A549 (cell line): Measurements from ENCODE around the gene TRAPPC12. TPM values are rescaled to one million over a fixed set of nuclear protein-coding genes. Genes with fewer than 3 reads are reported as not detected.

Experiments
- ATAC-seq, 2 experiments: fragments of 200-7000 bp in 1 of 2; fragments of >200 bp in 1 of 2; cut with Nextera tagmentation in 1 of 2; cut with Tn5 transposase in 1 of 2; 3 replicates each; pipeline versions ENCODE4 v1.8.0 to v1.9.1; 2018 to 2020; ENCODE audit warnings: mild to moderate bottlenecking in 1 of 2, moderate library complexity in 1 of 2
- CTCF ChIA-PET: fragments of 300-600 bp; sonication (Branson Sonifier 250); formaldehyde crosslinking; extraction: SDS; loops from one replicate; lab custom pipeline; 2021; ENCODE audit warnings: antibody characterized with exemption, inconsistent platforms; lab: Yijun Ruan, JAX
- POLR2A ChIA-PET: fragments of 350-600 bp; formaldehyde crosslinking; extraction: SDS; loops from one replicate; lab custom pipeline; 2021; ENCODE audit warnings: antibody characterized with exemption, inconsistent platforms; lab: Yijun Ruan, JAX
- DNase-seq, 2 experiments: peaks; one replicate each; pipeline versions ENCODE4 v3.0.0 to v3.0.0-alpha.2; 2011 to 2016; ENCODE audit warnings: low read depth in 1 of 2, low spot score in 1 of 2
- FAIRE-seq: peaks from 2 replicates; lab custom pipeline; 2011; peaks lifted over from hg19 to GRCh38; lab: Jason Lieb, UNC
- H3K27ac ChIP-seq, 2 experiments: fragments of >200 bp; sonication (Bioruptor Twin); formaldehyde crosslinking; 3 replicates each; pipeline ENCODE4 v1.5.1; 2016 to 2017
- H3K4me1 ChIP-seq: fragments of >200 bp; sonication (Bioruptor Twin); formaldehyde crosslinking; 3 replicates; pipeline ENCODE4 v1.6.1; 2016
- H3K4me2 ChIP-seq: fragments of >200 bp; sonication (Bioruptor Twin); formaldehyde crosslinking; 3 replicates; pipeline ENCODE4 v1.6.1; 2016
- H3K4me3 ChIP-seq: fragments of >200 bp; sonication (Bioruptor Twin); formaldehyde crosslinking; 3 replicates; pipeline ENCODE4 v1.5.1; 2016
- H3K9me3 ChIP-seq: fragments of >200 bp; sonication (Bioruptor Twin); formaldehyde crosslinking; 3 replicates; pipeline ENCODE4 v1.6.1; 2016
- BHLHE40 ChIP-seq: IDR thresholded peaks from 2 replicates; pipeline ENCODE4 v1.6.1; 2012; ENCODE audit warnings: low read depth, low read length, inconsistent platforms
- CHD2 ChIP-seq: fragments of 150-350 bp; IDR thresholded peaks from 2 replicates; pipeline ENCODE4 v1.6.1; 2014; ENCODE audit warnings: low read length; ENCODE audit not compliant: partially characterized antibody
- HEYL ChIP-seq: fragments of 250-450 bp; sonication (Bioruptor Pico); IDR thresholded peaks from 2 replicates; pipeline ENCODE4 v1.8.0; 2021; ENCODE audit warnings: mild to moderate bottlenecking, moderate library complexity
- KDM1A ChIP-seq: fragments of 200-600 bp; sonication (generic); IDR thresholded peaks from 2 replicates; pipeline ENCODE4 v1.6.1; 2016; ENCODE audit warnings: low read depth, mild to moderate bottlenecking
- MAX ChIP-seq: IDR thresholded peaks from 2 replicates; pipeline ENCODE4 v1.6.1; 2012
- MAZ ChIP-seq: fragments of 150-350 bp; IDR thresholded peaks from 2 replicates; pipeline ENCODE4 v1.6.1; 2014; ENCODE audit warnings: antibody characterized with exemption, low read depth, low read length, borderline replicate concordance
- NPAS2 ChIP-seq: fragments of 250-450 bp; sonication (Bioruptor Pico); IDR thresholded peaks from 2 replicates; pipeline ENCODE4 v1.8.0; 2022; ENCODE audit warnings: mild to moderate bottlenecking, moderate library complexity, borderline replicate concordance
- REST ChIP-seq: fragments of 200-600 bp; sonication (generic); IDR thresholded peaks from 2 replicates; pipeline ENCODE4 v1.6.1; 2016; ENCODE audit warnings: antibody characterized with exemption, mild to moderate bottlenecking, moderate library complexity
- SMC3 ChIP-seq: fragments of >200 bp; sonication (Bioruptor Twin); formaldehyde crosslinking; IDR thresholded peaks from 3 replicates; pipeline ENCODE4 v1.6.1; 2018; ENCODE audit warnings: inconsistent platforms
- TP53 ChIP-seq: fragments of 250-450 bp; sonication (Bioruptor Pico); IDR thresholded peaks from 2 replicates; pipeline ENCODE4 v1.5.0; 2021; ENCODE audit warnings: mild to moderate bottlenecking, moderate library complexity
- ZNF302 ChIP-seq: fragments of 250-450 bp; sonication (Bioruptor Pico); IDR thresholded peaks from 2 replicates; pipeline ENCODE4 v1.9.0; 2021; ENCODE audit warnings: inconsistent platforms, mild to moderate bottlenecking, moderate library complexity
- WGBS: methylation state at CpG from one replicate; pipeline ENCODE4 v1.1.6; 2017; ENCODE audit errors: missing lambda C conversion rate; 5-methylcytosine and 5-hydroxymethylcytosine counted together
- polyA plus RNA-seq, 4 experiments: library from polyadenylated mRNA; depleted of rRNA in 3 of 4; stranded (reverse); fragments of >200 nt; fragmentation: RNase III in 1 of 4; extraction: RNeasy Plus Mini Kit Qiagen cat#74134 plus additional on column Dnase treatment in 1 of 4; gene quantifications; 2 replicates in 3 of 4; 3 replicates in 1 of 4; pipeline ENCODE4 v1.2.3, GENCODE V29; 2011 to 2017

Gene TRAPPC12
- polyA plus RNA-seq, 2 of the 4 experiments (the other 2 are of a cell fraction) = 42.3 to 55.0 TPM

DNA sequence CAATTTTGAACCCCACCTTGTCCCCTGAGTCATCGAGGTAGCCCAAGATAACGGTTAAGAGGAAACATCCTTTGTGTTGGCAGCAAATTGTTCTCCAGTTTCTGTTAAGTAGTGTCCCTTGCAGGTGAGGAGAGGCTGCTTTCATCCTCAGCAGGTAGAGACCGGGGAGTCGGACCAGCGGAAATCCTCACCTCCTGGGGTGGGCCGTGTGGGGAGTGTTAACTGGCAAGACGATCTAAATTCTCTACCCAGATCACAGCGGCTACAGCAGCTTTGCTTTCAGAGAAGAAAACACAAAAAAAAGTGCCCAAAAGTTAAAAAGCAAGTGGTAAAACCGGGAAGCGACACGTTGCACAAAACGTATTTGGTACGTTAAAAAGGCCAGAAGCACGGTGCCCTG, 76.6 kb downstream of the TRAPPC12 start:
- ChIA-PET POLR2A (no interaction called here), CTCF (no interaction called here)
- no peak for FAIRE-seq
- H3K27ac ChIP-seq = no peak overlapping the region
- no peak for DNase-seq
- no peaks in the 10 kb centered on the region for H3K9me3 ChIP-seq
- no peak overlapping the region for H3K4me3 ChIP-seq
- 94% methylated on average over 14 of the region's 14 CpGs for WGBS
- no peaks in the 10 kb centered on the region for H3K4me1 ChIP-seq
- no peak overlapping the region for H3K4me2 ChIP-seq
- TF ChIP-seq REST (no peak), SMC3 (no peak), TP53 (CRISPR knock-in tag) (no peak), KDM1A (no peak), CHD2 (no peak)
- ATAC-seq = no peak

- ATAC-seq = no peak
- TF ChIP-seq REST (no peak), KDM1A (no peak), MAZ (no peak), HEYL (no peak), ZNF302 (no peak), MAX (no peak), NPAS2 (CRISPR knock-in tag) (no peak), BHLHE40 (no peak)
- TF ChIP-seq, all 56 proteins: peak for 0
- POLR2A ChIA-PET = no interaction called here
- Histone ChIP-seq H3K4me1 (no peaks in the 10 kb centered on the region), H3K4me3 (no peak overlapping the region), H3K27ac (no peak overlapping the region), H3K4me2 (no peak overlapping the region), H3K9me3 (no peaks in the 10 kb centered on the region)
- CTCF ChIA-PET = interaction anchor here (0.9 to 2.0 kb wide), 4 partner anchors 14 to 34 kb away, joined by 3 to 8 read pairs (median 4); no protein-coding TSS in a partner anchor
- no peak for FAIRE-seq
- DNase-seq = no peak
- WGBS = 93% methylated on average over 30 of the region's 30 CpGs
These were observed 78.3 kb downstream of the TRAPPC12 start for GRCh38 chr2:3457524-3458395.
